GM19025 (cell line): Measurements from ENCODE around the gene LAPTM5.

Experiments
- ATAC-seq: cut with Tn5 transposase; IDR thresholded peaks from one replicate; pipeline ENCODE4 v1.9.1; 2021; ENCODE audit warnings: mild to moderate bottlenecking, low read depth, moderate library complexity; ENCODE audit not compliant: unreplicated experiment

LAPTM5 gene

GRCh38 chr1:30787856-30788495 lies 30.4 kb upstream of the LAPTM5 start:
- no peak for ATAC-seq

- no peak for ATAC-seq
These were observed 29.7 kb upstream of the LAPTM5 start for GRCh38 chr1:30787266-30787665.

DNA sequence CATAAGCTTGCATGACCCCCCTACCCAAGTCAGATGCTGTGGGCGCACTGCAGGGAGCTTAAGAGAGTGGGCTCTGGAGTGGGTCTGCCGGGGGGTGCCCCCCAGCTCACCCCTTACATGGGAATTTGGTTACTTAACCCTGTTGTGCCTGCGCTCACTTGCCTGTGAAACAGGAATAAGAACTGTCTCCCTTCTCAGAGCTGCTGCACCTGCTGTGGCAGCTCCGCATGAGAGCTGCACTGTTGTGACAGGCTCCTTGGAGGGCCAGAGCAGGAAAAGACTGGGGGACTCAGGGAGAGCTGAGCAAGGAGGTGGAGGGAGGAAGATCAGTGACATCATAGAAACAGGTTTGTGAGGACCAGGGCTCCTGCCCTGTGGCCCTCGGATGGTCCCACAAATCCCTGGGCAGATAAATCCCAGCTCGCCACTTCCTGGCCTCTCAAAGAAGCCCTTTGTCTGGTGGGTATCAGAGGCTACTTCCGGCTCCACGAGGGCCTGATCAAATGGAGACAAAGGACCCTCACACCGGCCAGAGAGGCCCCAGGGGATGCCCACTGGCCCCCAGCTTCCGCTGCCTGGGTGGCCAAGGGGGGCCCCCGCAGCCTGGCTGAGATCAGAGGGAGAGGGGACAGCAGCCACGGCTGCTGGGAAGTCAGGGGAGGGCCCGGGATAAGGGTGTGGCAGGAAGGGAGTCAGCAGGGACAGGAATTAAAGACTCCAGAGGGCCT lies 28.9 kb upstream of the LAPTM5 start:
- no peak for ATAC-seq

- ATAC-seq: no peak
These were observed 28.1 kb upstream of the LAPTM5 start for GRCh38 chr1:30785714-30786113.

- ATAC-seq: no peak
These were observed 27.6 kb upstream of the LAPTM5 start for GRCh38 chr1:30785181-30785580.

DNA sequence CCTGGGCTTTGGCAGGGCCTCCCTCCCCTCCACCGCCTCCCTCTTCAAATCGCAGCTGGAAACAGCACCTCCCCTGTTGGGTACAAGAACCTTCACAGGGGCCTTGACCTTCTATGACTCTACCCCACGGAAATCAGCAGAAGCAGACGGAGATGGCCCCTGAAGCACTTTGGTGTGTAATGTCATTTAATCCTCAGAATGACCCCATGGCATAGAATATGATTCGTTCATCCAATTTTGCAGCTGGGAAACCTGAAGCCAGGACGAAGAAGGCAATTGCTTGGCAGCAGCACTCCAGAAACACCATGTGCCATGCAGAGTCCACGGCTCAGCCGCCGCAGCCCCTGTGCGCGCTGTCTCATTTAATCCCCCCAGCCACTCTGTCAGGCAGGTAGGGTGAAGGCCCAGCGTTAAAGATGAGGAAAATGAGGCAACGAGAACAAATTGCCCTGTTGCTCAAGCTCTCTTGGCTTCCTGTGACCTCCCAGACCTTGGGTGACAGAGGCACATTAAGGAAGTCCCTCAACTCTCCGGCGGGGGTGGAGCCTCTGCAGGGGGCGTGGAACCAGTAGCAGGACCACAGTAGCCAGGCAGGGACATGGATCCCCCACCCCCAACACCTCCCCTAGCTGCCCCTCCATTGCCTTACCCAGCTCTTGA lies 25.8 kb upstream of the LAPTM5 start:
- no peak for ATAC-seq

DNA sequence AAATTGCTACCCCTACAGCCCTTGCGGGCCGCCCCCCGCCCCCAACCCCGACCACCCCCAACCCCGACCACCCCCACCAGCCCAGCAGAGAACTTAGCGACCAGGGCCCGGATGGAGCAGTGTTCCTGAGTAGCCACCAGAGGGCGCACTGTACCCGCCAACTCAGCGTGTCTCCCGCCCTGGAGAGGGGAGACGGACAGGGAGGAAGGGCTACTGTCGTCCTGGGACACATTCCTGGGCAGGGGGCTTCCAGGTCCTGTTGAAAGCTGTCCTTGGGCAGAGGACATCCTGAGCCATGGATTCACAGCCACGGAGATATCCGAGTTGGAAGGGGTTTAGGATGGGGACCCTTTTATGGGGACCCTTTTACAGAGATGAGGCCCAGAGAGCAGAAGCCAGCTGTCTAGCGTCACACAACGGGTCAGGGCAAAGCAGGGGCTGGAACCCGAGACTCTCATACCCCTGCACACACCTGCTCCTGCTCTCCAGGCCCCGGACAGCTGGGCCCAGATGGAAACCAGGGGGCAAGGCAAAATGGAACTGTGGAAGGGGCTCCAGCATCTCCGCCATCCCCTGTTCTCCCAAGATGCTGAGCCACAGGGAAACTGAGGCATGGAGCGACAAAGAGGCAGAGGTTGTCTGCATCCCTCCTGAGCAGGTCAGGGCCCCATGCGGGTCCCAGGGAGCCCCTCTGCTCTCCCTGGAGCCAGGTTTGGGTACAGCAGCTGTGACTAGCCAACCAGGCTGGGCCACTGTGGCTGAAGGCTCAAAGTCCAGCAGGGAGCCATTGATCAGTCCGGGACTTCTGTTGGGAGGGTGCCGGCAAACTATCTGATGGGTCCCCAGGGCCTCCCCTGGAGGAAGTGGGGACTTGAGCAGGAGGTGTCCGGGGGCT lies 25.0 kb upstream of the LAPTM5 start:
- ATAC-seq: peak; percentile 59

DNA sequence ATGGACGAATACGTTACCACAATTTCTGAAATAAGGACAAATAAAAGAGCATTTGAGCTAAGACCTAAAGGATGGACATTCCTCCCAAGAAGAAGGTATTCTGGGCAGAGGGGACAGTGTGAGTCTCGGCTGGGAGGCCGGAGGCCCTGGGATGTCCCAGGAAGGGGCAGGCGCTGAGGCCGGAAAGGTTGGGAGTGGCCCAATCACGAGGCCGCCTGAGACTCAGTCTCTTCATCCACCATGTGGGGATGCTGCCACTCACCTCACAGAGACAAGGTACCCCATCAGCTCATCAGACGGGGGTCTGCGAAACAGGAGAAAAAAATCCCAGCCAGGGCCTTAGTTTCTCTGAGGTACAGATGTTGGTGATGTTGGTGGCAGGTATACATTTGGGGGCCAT lies 24.3 kb upstream of the LAPTM5 start:
- no peak for ATAC-seq

DNA sequence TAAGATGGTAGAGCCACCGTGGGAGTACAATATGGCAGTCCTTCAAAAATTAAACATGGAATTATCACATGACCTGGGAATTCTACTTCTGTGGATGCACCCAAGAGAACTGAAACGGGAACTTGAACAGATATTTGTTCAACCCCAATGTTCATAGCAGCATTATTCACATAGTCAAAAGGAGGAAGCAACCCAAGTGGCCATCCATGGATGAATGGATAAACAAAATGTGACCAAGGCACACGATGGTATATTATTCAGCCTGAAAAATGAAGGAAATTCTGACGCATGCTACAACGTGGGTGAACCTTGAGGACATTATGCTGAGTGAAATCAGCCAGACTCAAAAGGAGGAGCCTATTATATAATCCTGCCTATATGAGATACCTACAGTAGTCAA lies 22.8 kb upstream of the LAPTM5 start:
- ATAC-seq: no peak

GRCh38 chr1:30779294-30780071 lies 21.9 kb upstream of the LAPTM5 start:
- ATAC-seq: no peak

DNA sequence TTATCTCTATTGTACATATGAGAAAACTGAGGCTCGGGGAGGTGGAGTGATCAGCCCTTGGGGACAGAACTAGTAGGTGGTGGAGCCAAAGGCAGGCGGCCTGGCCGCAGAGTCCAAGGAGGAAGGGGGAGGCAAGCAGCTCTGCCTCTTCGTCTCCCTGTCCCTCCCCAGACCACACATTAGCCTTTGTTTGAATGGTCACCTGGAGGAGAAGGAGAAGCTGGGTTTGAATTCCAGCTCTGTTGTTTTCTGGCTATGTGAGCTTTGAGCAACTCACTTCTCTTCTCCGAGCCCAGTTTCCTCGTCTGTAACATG lies 21.4 kb upstream of the LAPTM5 start:
- ATAC-seq: no peak

DNA sequence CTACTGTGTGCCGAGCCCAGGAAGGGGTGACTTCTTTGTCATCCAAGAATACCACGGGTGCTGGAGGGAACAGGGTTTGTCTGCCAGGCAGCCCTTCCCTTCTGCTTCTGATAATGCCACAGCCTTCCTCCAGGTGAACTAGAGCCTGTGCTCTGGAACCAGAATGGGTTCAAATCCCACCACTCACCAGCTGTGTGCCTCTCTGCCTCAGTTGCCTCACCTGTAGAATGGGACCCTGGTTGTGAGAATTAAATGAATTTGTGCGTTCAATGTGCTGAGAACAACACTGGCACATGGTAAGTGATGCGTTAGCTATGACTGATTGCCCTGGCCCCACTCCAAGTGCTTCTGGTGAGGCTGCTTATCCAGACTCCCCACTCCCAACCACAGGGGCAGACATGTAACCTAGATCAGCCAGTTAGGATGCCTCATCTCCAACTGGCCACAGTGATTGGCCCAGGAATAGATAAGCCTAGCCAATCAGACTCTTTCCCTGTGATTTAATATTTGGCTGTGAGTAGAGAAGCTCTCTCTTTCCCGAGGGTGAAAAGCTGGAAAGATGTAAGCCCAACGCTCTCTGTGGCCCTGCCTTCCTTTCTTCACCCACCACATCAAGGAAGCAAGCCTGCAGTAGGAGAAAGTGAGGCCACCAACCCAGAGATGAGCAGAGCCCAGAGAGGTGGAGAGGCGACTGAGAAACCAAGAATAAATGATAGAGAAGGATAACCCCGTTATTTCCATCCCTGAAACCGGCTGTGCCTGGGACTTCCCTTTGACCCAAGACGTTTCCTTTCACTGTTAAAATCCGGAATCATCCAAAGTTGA lies 20.8 kb upstream of the LAPTM5 start:
- ATAC-seq: no peak

DNA sequence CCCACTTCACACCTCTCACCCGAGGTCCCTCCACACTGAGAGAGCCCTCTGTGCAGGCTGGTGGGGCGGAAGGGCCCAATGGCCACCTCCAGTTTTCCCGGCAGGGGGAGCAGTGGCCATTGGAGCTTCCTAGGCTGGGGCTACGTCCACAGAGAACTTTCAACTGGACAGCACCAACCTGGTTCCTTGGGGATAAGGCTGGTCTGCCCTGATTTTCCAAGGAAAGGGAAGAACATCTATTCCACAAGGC lies 20.3 kb upstream of the LAPTM5 start:
- ATAC-seq: no peak

- no peak for ATAC-seq
These were observed 19.7 kb upstream of the LAPTM5 start for GRCh38 chr1:30777060-30777903.

DNA sequence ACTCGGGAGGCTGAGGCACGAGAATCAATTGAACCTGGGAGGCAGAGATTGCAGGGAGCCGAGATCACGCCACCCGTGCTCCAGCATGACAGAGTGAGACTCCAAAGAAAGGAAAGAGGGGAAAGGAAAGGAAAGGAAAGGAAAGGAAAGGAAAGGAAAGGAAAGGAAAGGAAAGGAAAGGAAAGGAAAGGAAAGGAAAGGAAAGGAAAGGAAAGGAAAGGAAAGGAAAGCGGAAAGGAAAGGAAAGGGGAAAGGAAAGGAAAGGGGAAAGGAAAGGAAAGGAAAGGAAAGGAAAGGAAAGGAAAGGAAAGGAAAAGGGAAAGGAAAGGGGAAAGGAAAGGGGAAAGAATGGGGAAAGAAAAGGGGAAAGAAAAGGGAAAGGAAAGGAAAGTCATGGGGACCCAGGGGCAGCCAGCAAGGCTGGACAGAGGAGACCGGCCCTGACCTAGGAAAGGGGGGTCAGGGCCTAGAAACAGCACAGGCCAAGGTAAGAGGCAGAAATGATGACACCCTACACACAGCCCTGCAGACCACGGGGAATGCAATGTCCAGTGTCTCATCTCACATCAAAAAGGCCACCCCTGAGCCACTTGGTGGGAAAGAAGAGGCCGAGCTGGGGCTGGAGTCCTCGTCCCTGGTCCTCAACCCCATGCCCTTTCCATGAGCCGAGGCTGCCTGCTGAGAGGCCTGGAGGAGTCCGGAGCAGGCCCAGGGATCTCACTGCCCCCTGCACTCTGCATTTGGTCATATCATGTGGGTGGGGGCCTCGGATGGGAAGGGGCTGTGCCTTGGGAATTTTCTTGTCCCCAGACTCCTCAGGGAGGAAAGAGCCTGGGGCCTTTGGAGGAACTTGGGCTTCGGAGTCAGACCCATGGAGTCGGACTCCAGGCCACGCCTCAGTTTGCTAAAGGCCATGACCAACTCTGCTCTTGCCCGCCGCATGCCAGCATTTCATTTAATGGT lies 18.8 kb upstream of the LAPTM5 start:
- ATAC-seq: no peak

- ATAC-seq: no peak
These were observed 17.9 kb upstream of the LAPTM5 start for GRCh38 chr1:30775433-30775975.
